T-helper 1 cell (primary cell): Measurements from ENCODE around the gene CDKAL1.
"Not testable (repeated sequence)": the region's sequence is repeated elsewhere in the genome, so short reads cannot be mapped to it uniquely, and the experiment has no call there.

Experiments
- DNase-seq, 5 donors: peaks; one replicate each; pipeline ENCODE4 v3.0.0-alpha.2; 2012 to 2020

The CDKAL1 gene

GRCh38 chr6:21085643-21086042 lies 551.4 kb downstream of the CDKAL1 start:
- DNase-seq: no peak

GRCh38 chr6:21087188-21087587 lies 552.9 kb downstream of the CDKAL1 start:
- no peak for DNase-seq

GRCh38 chr6:21091411-21091810 lies 557.2 kb downstream of the CDKAL1 start:
- DNase-seq: no peak

- DNase-seq: not testable (repeated sequence)
Observed at GRCh38 chr6:21092231-21092772, 558.0 kb downstream of the CDKAL1 start.

GRCh38 chr6:21095462-21095861 lies 561.2 kb downstream of the CDKAL1 start:
- no peak for DNase-seq

- no peak for DNase-seq
Observed at GRCh38 chr6:21098134-21098533, 563.9 kb downstream of the CDKAL1 start.

- DNase-seq: no peak
Observed at GRCh38 chr6:21098744-21099143, 564.5 kb downstream of the CDKAL1 start.

GRCh38 chr6:21099338-21100314 lies 565.4 kb downstream of the CDKAL1 start:
- DNase-seq: no peak

- DNase-seq: no peak
Observed at GRCh38 chr6:21100991-21101390, 566.7 kb downstream of the CDKAL1 start.

GRCh38 chr6:21101694-21102093 lies 567.4 kb downstream of the CDKAL1 start:
- DNase-seq: no peak

GRCh38 chr6:21102201-21102600 lies 567.9 kb downstream of the CDKAL1 start:
- no peak for DNase-seq

GRCh38 chr6:21102624-21103023 lies 568.4 kb downstream of the CDKAL1 start:
- DNase-seq: no peak

- no peak for DNase-seq
Observed at GRCh38 chr6:21103626-21104224, 569.5 kb downstream of the CDKAL1 start.

GRCh38 chr6:21104288-21104687 lies 570.0 kb downstream of the CDKAL1 start:
- no peak for DNase-seq

- DNase-seq: peak in 1 of 5 donors; percentile 43
Observed at GRCh38 chr6:21107796-21108195, 573.5 kb downstream of the CDKAL1 start.

- DNase-seq: no peak
Observed at GRCh38 chr6:21109391-21110178, 575.3 kb downstream of the CDKAL1 start.

- no peak for DNase-seq
Observed at GRCh38 chr6:21110684-21111083, 576.4 kb downstream of the CDKAL1 start.

GRCh38 chr6:21111093-21111725 lies 577.0 kb downstream of the CDKAL1 start:
- DNase-seq: no peak

- no peak for DNase-seq
Observed at GRCh38 chr6:21115111-21115510, 580.9 kb downstream of the CDKAL1 start.

GRCh38 chr6:21116736-21117135 lies 582.5 kb downstream of the CDKAL1 start:
- DNase-seq: no peak

GRCh38 chr6:21118216-21118780 lies 584.0 kb downstream of the CDKAL1 start:
- DNase-seq: no peak

GRCh38 chr6:21121636-21122136 lies 587.4 kb downstream of the CDKAL1 start:
- DNase-seq: no peak
